ENCODE measurements around the gene AFAP1.

AFAP1 gene

DNA sequence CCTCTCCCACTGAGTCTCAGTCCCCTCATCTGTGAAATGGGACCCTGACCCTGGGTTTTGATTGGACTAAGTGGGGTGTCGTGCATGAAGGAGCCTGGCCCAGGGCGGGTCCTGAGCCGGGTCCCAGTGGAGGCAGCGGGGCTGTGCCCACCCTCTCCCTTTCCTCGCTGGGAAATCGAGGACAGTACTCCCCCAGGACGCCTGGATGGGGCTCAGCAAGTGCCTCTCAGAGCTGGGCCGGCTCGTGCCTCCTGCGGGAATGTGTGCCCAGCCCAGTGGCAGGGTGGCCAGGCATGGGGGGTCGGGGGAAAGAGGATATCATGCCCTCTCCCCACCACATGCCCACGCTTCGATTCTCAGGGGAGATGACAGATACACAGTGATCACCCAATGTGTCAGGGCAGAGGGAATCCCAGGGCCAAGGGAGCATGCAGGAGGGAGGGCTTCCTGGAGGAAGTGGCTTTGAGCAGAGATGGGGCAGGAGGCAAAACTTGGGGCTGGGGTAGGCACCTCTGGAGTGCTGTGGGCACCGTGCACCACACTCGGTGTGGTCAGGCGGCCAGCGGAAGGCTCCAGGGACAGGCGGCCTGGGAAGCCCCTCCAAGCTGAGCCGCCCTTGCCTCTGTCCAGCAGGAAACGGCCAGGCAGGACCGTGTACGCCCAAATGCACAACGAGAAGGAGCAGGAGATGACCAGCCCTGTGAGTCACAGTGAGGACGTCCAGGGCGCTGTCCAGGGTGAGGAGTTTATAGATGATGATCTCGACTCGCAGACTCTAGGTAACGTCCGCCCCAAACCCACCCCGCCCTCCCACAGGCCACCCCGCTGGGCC lies 203.0 kb downstream of the AFAP1 start:
- DNase-seq (ENCODE audit: low read depth), result no peak

DNA sequence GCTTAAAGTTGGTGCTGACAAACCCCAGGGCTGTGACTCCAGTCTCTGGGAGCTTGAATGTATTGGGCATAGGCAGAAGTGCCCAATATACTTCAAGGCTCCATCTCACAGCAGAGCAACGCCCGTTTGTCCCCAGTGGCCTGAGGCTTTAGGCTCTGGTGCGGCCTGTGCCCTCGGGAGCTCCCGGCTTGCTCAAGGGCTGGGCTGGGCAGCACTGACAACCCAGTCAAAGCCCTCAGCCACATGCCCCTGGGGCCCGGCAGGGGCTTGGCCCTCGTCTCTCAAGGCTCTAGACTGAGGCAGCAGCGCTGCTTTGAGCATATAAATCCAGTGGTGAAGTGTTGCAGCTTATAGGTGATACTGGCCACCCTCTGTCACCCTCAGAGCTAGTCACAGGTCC lies 203.7 kb downstream of the AFAP1 start:
- no peak for DNase-seq (ENCODE audit: low read depth)

DNA sequence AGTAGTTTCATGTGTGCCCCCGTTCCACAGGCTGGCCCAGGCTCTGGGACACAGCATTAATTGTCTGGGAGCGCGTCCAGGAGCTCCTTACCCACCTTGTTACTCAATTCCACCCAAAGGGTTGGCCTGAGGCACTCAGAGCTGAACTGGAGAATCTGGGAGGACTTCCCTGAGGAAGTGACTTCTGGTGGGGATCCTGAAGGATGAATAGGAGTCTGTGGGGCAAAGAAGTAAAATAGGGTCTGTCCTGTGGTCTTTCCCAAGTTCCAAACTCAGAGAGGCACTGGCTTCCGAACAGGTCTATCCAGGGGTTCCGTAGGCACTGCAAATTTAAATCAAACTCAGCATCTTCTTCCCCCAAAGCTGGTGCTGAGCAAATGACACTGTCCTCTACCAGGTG lies 204.3 kb downstream of the AFAP1 start:
- DNase-seq (ENCODE audit: low read depth), result no peak

- no peak for DNase-seq (ENCODE audit: low read depth)
Observed at GRCh38 chr4:7734651-7735260, 204.9 kb downstream of the AFAP1 start.

DNA sequence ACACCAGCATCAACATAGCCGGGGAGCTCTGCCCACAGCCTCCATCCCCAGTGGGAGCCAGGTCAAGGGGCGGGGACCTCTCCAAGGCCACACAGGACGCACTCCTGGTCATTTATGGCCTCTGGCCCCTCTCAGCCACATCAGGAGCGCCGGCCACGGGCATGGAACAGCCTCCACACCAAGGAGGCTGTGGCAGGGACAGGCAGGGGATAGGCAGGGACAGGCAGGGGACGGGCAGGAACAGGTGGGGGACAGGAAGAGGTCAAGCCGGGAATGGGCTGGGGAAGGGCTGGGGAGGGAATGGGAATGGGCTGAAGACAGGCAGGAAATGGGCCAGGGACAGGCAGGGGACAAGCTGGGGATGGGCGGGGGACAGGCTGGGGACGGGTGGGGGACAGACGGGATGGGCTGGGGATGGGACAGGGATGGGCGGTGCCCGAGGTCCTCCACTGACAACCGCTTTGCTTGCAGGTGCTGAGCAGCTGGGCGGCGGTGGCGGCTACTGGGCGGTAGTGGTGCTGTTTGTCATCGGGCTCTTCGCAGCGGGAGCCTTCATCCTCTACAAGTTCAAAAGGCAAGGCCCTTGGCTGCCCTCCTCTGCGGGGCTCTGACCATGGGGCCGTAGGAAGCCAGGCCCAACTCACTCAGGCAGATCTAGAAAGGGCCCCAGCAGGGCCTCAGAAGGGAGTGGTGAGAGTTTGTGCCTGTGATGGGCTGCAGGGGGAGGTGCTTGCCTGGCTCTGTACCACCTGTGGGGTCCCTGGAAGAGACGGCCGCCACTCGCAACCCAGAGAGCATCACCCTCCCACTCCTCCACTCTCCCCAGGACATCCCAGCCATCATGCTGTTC lies 205.6 kb downstream of the AFAP1 start:
- DNase-seq (ENCODE audit: low read depth), result no peak

- DNase-seq (ENCODE audit: low read depth), result no peak
Observed at GRCh38 chr4:7733201-7733600, 206.5 kb downstream of the AFAP1 start.

GRCh38 chr4:7732263-7732662 lies 207.4 kb downstream of the AFAP1 start:
- DNase-seq (ENCODE audit: low read depth), result no peak

DNA sequence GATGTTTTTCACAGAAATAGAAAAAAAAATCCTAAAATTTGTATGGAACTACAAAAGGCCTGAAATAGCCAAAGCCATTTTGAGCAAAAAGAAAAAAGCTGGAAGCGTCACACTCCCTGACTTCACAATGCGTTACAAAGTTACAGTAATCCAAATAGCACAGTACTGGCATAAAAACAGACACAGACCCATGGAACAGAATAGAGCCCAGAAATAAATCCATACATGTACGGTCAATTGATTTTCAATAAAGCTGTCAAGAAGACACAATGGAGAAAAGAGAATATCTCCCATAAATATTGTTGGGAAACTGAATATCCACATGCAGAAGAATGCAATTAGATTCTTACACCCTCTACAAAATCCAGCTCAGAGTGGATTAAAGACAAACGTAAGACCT lies 208.2 kb downstream of the AFAP1 start:
- no peak for DNase-seq (ENCODE audit: low read depth)

GRCh38 chr4:7727749-7728148 lies 211.9 kb downstream of the AFAP1 start:
- DNase-seq (ENCODE audit: low read depth), result no peak

GRCh38 chr4:7726665-7727413 lies 212.8 kb downstream of the AFAP1 start:
- DNase-seq (ENCODE audit: low read depth), result no peak

DNA sequence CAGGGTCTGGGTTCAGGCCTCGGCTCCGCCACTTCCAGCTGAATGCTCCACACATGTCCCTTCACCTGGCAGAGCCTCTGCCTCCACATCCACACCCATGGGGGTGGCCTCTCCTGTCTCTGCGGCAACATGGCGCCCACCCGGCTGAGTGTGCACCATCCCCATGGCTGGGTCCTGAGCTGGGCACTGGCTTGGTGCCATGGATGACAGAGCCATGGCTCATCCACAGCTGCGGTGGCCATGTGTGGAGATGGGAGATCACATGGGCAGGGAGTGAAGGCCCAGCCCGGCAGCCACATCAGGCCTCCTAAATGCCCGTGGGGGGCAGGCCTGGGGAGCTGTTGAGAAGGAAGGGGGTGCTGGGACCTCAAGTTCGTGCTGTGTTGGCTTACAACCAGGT lies 213.7 kb downstream of the AFAP1 start:
- DNase-seq (ENCODE audit: low read depth), result no peak

DNA sequence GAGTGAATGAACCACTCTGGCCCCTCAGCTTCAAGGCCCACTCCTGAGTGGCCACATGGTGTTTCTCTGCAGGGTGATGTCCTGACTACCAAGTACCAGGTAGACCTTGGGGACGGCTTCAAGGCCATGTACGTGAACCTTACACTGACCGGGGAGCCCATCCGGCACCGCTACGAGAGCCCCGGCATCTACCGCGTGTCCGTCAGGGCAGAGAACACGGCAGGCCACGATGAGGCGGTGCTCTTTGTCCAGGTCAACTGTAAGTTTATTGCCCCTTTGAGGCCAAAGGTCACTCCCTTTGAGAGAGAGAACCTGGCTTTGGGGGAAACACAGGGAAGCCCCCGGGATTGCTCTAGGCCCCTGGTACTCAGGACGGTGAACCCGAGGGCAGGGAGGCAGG lies 216.0 kb downstream of the AFAP1 start:
- DNase-seq (ENCODE audit: low read depth), result no peak

DNA sequence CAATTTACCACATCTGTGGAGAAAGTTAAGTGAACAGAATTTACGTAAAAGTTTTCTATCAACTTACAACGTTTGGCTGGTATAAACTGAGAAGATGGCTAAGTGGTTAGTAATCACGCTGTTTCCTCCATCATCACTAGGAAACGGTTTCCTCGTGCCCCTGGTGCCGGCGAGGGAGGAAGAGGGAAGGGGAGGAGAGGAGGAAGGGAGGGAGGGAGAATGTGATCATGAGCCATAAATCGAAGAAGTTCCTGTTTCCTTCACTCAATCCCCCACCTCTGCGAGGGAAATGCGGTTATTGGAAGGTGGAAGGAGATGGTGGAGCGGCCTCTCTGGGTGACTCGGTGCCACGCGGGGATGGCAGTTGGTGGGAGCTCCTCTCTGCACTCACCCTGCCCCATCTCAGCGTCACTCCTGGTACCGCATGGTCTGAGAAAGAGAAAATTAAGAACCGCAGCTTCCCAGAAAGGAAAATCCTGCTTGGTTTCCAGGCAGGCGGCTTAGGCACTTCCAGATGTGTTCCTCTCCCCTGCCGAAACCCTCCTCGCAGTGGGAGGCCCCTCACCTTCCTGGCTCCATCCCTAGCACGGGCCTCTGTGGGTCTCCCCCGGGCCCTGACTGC lies 216.8 kb downstream of the AFAP1 start:
- no peak for DNase-seq (ENCODE audit: low read depth)

DNA sequence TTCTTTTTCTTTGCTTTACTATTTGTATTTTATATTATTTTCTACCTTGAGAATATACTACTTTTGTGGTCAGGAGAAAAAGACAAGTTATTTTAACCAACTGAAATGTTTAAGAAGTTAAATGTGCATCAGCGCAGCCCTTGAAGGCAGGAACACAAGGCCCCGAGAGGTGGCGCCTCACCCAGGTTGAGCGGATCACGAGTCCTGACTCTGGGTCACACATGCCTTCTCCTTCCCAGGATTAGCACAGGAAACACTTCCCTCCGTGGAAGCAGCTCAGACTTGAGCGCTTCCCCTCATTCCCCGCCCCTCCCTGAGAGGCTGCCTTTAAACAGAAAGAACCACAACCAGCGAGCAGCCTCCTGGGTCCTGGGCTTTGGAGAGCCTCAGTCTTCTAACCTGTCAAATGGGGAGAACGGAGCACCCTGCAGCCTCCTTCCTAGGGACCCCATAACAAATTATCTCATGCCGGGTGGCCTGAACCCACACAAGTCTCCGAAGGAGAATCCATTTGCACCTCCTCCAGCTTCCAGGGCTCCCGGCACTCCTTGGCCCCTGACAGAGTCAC lies 217.6 kb downstream of the AFAP1 start:
- no peak for DNase-seq (ENCODE audit: low read depth)

DNA sequence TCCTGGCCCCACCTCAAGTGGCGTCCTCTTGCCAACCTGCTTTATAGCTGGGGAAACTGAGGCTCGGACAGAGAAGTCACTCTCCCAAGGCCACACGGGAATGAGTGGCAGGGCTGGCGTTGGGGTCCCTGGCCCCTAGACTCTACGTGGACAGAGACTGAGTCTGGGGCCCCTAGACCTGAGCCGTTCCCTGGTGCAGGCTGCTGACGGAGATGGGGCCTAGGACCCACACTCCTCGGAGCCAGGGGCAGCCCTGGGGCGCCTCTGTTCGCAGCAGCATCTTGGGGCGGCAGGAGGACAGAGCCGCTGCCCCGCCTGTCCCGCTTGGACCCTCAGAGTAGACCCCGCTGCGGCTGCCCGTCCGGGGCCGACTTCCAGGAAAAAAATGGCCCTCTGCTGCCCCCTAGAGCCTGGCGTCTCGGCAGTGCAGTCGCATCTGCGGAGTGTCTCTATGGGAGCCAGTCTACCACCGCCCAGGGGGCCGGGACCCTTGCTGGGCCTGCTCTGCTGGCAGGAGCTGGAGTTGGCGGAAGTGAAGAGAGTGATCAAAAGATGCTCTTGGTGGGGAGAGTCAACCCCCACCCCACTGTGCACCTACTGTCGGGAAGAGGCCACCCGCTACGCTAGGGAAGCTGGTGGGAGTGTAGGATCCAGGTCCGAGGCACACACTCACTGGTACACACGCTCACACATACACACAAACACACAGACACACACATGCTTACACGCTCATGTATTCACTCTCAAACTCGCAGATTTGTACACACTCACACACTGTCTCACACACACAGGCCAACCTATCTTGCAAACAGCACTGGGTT lies 220.1 kb downstream of the AFAP1 start:
- peak; percentile 33 for DNase-seq (ENCODE audit: low read depth)

DNA sequence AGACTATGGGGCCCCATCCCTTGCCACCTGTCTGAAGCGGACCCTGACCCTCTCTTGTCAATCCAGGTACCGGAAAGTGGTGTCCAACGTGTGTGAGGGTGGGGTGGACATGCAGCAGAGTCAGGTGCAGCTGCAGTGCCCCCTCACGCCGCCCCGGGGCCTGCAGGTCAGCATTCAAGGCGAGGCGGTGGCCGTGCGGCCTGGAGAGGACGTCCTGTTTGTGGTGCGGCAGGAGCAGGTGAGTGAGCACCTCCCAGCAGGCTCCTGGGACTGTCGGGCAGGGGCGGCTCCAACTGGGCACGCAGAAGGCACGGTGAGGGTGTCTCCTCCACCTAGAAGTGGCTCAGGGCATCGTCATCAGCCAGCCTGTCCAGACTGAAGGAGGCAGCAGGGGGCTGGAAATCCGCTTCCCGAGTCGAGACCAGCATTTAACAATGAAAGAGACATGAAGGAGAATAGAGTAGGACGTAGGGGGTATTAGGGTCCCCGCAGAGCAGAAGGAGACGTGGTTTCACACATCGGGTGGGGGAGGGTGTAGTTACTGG lies 221.6 kb downstream of the AFAP1 start:
- DNase-seq (ENCODE audit: low read depth), result no peak

DNA sequence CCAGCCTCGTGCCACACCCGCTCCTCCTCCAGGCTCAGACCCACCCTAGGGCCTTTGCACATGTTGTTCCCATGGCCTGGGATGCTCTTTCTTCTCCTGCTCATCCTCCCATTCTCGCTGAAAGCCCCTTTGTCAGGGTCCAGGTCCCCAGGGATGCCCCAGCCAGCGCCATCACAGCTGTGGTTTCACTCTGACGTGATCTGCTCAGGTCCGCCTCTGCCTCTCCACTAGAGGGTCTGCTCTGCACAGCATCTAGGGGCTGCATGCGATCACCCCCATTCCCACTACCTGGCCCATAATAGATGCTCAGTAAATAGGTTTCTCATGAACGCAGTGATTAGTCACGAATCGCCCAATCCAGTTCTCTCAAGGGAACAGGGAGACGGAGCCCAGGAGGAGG lies 222.5 kb downstream of the AFAP1 start:
- no peak for DNase-seq (ENCODE audit: low read depth)

- no peak for DNase-seq (ENCODE audit: low read depth)
Observed at GRCh38 chr4:7716010-7716721, 223.5 kb downstream of the AFAP1 start.

DNA sequence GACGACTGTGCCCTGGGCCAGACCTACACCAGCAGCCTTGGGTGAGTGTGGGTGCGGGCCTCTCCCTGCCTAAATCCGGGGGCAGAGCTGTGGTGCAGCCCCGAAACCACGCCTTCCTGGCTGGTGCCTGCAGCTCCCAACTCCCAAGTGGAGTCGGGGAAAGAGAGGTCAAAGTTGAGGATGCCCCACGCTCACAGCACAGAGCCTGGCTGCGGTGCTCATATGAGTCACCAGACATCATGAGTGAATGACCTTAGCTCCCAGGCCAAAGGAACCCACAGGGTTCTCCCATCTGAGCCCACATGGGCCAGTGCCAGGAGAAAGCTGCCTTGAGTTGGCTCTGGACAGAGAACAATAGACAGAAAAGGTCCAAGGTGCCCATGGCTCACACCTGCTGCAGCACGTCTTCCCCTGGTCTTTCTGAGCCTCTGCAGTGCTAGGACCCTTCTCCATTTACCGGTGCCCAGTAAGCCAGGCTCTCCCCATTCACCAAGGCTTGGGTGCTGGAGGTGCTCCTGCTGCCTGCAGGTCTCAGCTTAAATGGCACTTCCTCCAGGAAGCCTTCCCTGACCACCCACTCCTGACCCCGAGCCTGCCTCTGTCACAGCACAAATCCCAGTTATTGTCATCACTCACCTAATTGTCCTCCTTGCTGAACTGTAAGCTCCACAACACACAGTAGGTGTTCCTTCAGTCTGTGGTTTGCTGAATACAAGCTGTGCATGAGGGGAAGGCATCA lies 224.2 kb downstream of the AFAP1 start:
- DNase-seq (ENCODE audit: low read depth), result no peak
